22Rv1 (cell line): ENCODE results near the gene WSCD2.

Source experiments
- ZFX ChIP-seq: fragments of 450-650 bp; IDR thresholded peaks from 2 replicates; pipeline ENCODE4 v1.6.1; 2017; ENCODE audit warnings: antibody characterized with exemption, borderline replicate concordance
- TF ChIP-seq, protein P1 (sequence below): fragments of 450-650 bp; IDR thresholded peaks from 2 replicates; pipeline ENCODE4 v1.5.1; 2017; ENCODE audit warnings: mild to moderate bottlenecking

GRCh38 chr12:108273217-108273616 lies 144.1 kb downstream of the WSCD2 start:
- TF ChIP-seq, protein P1, sequence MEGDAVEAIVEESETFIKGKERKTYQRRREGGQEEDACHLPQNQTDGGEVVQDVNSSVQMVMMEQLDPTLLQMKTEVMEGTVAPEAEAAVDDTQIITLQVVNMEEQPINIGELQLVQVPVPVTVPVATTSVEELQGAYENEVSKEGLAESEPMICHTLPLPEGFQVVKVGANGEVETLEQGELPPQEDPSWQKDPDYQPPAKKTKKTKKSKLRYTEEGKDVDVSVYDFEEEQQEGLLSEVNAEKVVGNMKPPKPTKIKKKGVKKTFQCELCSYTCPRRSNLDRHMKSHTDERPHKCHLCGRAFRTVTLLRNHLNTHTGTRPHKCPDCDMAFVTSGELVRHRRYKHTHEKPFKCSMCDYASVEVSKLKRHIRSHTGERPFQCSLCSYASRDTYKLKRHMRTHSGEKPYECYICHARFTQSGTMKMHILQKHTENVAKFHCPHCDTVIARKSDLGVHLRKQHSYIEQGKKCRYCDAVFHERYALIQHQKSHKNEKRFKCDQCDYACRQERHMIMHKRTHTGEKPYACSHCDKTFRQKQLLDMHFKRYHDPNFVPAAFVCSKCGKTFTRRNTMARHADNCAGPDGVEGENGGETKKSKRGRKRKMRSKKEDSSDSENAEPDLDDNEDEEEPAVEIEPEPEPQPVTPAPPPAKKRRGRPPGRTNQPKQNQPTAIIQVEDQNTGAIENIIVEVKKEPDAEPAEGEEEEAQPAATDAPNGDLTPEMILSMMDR: no peak
- no peak for TF ChIP-seq ZFX
